Measurements from ENCODE around the gene GLI1. TPM values are rescaled to one million over a fixed set of nuclear protein-coding genes. Genes with fewer than 3 reads are reported as not detected.
A peak's percentile ranks its signal among the peaks of the same experiment; 100 is the strongest.

GLI1 gene
- polyA plus RNA-seq, 2 donors, result 0.16 to 0.28 TPM

- Histone ChIP-seq H3K4me1 (ENCODE audit: control insufficient read depth in 2 of 2, insufficient read depth in 2 of 2, low read length in 1 of 2) (no peaks in the 10 kb centered on the region), H3K27me3 (ENCODE audit: control insufficient read depth in 1 of 2, insufficient read depth in 2 of 2, low read length in 2 of 2) (no peaks in the 10 kb centered on the region), H3K9me3 (ENCODE audit: control insufficient read depth in 2 of 2, insufficient read depth in 1 of 2, low read depth in 1 of 2, low read length in 1 of 2) (no peaks in the 10 kb centered on the region), H3K4me3 (ENCODE audit: low read depth in 1 of 2, low read length in 2 of 2) (no peak overlapping the region), H3K27ac (ENCODE audit: low read depth in 2 of 2, low read length in 1 of 2) (no peak overlapping the region), H3K36me3 (ENCODE audit: control insufficient read depth in 2 of 2, insufficient read depth in 2 of 2, low read length in 1 of 2) (peaks cover 0 to 4% of the 10 kb centered on the region in 2 donors)
- 71 to 73% methylated on average over 6 of the region's 6 CpGs for WGBS, 2 donors
These were observed 30.6 kb upstream of the GLI1 start for GRCh38 chr12:57428965-57429364.

DNA sequence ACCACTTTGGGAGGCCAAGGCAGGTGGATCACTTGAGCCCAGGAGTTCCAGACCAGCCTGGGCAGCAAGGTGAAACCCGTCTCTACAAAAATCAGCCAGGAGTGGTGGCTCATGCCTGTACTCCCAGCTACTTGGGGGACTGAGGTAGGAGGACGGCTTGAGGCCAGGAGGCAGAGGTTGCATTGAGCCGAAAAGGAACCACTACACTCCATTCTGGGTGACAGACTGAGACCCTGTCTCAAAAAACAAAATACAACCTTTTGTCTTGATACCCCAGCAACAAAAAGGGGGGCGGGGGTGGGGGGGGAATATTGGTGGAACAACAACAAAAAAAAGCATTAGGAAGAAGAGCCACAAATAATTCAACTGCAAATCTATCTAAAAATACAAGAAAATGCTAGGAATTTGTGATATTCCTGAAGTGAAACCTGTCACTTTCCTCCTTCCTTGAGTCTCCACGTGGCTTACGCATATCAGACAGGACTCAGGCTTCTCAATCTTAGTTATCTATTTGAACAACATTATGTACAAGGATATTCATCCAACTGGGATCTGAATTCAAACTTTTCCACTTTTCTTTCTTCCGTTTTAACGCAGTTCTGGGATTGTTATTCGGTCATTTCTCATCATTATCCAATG lies 30.0 kb upstream of the GLI1 start:
- peak overlapping the region; percentile 55 to 90 for H3K4me3 ChIP-seq (ENCODE audit: low read depth in 1 of 2, low read length in 2 of 2)
- 29% methylated on average over 9 of the region's 9 CpGs for WGBS, 2 donors

DNA sequence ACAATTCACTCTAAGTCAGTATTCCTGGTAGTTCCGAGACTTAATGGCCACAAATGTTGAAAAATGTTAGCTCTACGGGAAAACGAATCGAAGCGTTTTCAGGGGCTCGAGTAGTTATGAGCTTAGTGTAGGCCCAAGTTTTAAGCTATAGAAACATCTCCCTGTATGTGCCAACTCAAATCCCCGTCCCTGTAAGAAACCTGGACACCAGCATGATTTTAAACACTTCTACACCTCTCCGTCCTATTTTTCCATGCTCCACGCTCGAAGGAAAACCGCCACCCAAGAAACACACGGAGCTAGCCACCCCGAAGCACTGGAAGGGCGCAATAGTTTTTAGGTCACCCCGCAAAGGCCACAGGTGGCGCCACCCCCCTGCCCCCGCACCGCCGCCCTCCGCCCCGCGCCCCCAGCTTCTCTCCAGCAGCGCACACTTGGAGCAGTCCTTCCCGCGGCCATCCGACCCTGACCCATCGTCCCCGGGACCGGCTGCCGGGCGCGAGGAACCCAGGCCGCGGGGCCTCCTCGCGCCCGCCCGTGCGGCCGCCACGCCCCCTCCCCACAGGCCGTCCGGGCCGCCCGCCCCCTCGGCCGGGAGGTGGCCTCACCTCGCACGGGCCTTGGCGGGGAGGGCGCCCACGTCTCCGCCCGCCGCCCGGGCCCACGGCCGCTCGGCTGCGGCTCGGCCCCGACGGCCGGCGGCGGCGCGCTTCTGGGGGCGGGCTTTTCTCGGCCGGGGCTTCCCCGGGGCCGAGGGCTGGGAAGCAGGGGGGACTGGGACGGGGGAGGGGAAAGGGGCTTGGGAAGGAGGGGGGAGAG lies 29.3 kb upstream of the GLI1 start:
- WGBS, 2 donors, result 1% methylated on average over 72 to 74 of the region's 74 CpGs

More for the DNA sequence above, 30.0 kb upstream of the GLI1 start:
- H3K9me3 ChIP-seq (ENCODE audit: control insufficient read depth in 2 of 2, insufficient read depth in 1 of 2, low read depth in 1 of 2, low read length in 1 of 2), result no peaks in the 10 kb centered on the region
- H3K27ac ChIP-seq (ENCODE audit: low read depth in 2 of 2, low read length in 1 of 2), result peak overlapping the region; percentile 17 to 95
- peaks cover 0 to 4% of the 10 kb centered on the region in 2 donors for H3K36me3 ChIP-seq (ENCODE audit: control insufficient read depth in 2 of 2, insufficient read depth in 2 of 2, low read length in 1 of 2)
- no peaks in the 10 kb centered on the region for H3K4me1 ChIP-seq (ENCODE audit: control insufficient read depth in 2 of 2, insufficient read depth in 2 of 2, low read length in 1 of 2)
- no peaks in the 10 kb centered on the region for H3K27me3 ChIP-seq (ENCODE audit: control insufficient read depth in 1 of 2, insufficient read depth in 2 of 2, low read length in 2 of 2)

DNA sequence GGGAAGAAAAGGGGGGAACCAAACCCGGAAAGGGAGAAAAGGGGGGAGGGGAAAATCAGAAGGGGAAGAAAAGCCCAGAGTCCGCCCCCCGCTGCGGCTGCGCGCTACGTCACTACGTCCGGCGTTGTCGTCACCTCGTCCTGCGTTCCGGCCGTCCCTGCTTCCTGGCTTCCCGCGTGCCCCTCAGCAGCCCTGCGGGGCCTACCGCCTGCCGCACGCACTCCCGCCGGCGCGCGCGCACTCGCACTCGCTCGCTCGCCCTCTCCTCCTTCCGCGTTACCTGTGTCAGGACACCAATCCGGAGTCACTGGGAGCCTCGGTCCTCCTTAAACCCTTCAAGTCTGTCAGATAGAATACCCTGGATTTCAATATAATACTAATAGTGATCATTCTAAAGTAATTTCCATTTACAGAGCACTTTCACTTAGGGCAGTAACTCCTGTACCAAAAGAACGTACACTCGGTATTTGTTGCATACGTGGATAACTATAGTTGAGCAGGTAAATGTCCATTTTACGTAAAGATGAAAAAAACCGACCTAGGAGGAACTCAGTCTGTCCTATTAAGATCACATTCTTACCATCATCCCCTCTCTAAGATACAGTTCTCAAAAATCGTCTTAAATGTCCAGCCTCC lies 28.5 kb upstream of the GLI1 start, which contains the start of gene R3HDM2:
TSS of gene R3HDM2 (minus strand) at position 113 of the 636 bp plus-strand sequence. CDS start 120,615 bp downstream, outside the sequence.
- peak within 1 kb of the TSS; percentile 94 to 95 for H3K27ac ChIP-seq (ENCODE audit: low read depth in 2 of 2, low read length in 1 of 2)
- peak within 1 kb of the TSS; percentile 55 to 90 for H3K4me3 ChIP-seq (ENCODE audit: low read depth in 1 of 2, low read length in 2 of 2)
- no peaks in the 10 kb centered on the region for H3K36me3 ChIP-seq (ENCODE audit: control insufficient read depth in 2 of 2, insufficient read depth in 2 of 2, low read length in 1 of 2)
- no peaks in the 10 kb centered on the region for H3K4me1 ChIP-seq (ENCODE audit: control insufficient read depth in 2 of 2, insufficient read depth in 2 of 2, low read length in 1 of 2)
- H3K27me3 ChIP-seq (ENCODE audit: control insufficient read depth in 1 of 2, insufficient read depth in 2 of 2, low read length in 2 of 2), result no peaks in the 10 kb centered on the region
- H3K9me3 ChIP-seq (ENCODE audit: control insufficient read depth in 2 of 2, insufficient read depth in 1 of 2, low read depth in 1 of 2, low read length in 1 of 2), result no peaks in the 10 kb centered on the region
- 1 to 2% methylated on average over 40 to 41 of the region's 41 CpGs for WGBS, 2 donors

More for the DNA sequence above, 29.3 kb upstream of the GLI1 start:
- Histone ChIP-seq H3K4me1 (ENCODE audit: control insufficient read depth in 2 of 2, insufficient read depth in 2 of 2, low read length in 1 of 2) (no peaks in the 10 kb centered on the region), H3K9me3 (ENCODE audit: control insufficient read depth in 2 of 2, insufficient read depth in 1 of 2, low read depth in 1 of 2, low read length in 1 of 2) (no peaks in the 10 kb centered on the region), H3K27me3 (ENCODE audit: control insufficient read depth in 1 of 2, insufficient read depth in 2 of 2, low read length in 2 of 2) (no peaks in the 10 kb centered on the region), H3K4me3 (ENCODE audit: low read depth in 1 of 2, low read length in 2 of 2) (peak overlapping the region; percentile 55 to 90), H3K36me3 (ENCODE audit: control insufficient read depth in 2 of 2, insufficient read depth in 2 of 2, low read length in 1 of 2) (peaks cover 0 to 3% of the 10 kb centered on the region in 2 donors), H3K27ac (ENCODE audit: low read depth in 2 of 2, low read length in 1 of 2) (peak overlapping the region; percentile 94 to 95)

DNA sequence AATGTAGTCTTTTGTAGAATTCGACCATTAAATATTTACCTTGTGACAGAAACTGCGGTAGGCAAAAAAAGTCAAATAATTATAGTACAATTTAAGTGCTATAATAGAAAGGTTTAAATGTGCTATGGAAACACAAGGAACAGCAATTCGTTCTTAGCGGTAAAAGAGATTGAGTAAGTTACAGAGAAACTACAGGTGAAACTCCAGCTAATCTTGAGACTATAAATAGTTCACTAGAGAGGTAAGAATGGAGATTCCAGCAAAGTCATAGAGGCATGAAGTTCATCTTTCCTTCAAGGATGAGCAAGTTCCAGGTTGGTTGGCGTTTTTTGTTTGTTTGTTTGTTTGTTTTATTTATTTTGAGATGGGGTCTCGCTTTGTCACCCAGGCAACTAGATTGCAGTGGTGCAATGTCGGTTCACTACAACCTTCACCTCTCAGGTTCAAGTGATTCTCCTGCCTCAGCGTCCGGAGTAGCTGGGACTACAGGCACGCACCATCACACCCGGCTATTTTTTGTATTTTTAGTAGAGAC lies 27.9 kb upstream of the GLI1 start:
- Histone ChIP-seq H3K4me3 (ENCODE audit: low read depth in 1 of 2, low read length in 2 of 2) (peak overlapping the region in 1 of 2 donors; percentile 90), H3K4me1 (ENCODE audit: control insufficient read depth in 2 of 2, insufficient read depth in 2 of 2, low read length in 1 of 2) (no peaks in the 10 kb centered on the region), H3K9me3 (ENCODE audit: control insufficient read depth in 2 of 2, insufficient read depth in 1 of 2, low read depth in 1 of 2, low read length in 1 of 2) (no peaks in the 10 kb centered on the region), H3K27me3 (ENCODE audit: control insufficient read depth in 1 of 2, insufficient read depth in 2 of 2, low read length in 2 of 2) (no peaks in the 10 kb centered on the region), H3K27ac (ENCODE audit: low read depth in 2 of 2, low read length in 1 of 2) (no peak overlapping the region), H3K36me3 (ENCODE audit: control insufficient read depth in 2 of 2, insufficient read depth in 2 of 2, low read length in 1 of 2) (no peaks in the 10 kb centered on the region)
- WGBS, 2 donors, result 77 to 80% methylated on average over 11 of the region's 11 CpGs

GRCh38 chr12:57433370-57433769 lies 26.2 kb upstream of the GLI1 start:
- Histone ChIP-seq H3K27ac (ENCODE audit: low read depth in 2 of 2, low read length in 1 of 2) (no peak overlapping the region), H3K9me3 (ENCODE audit: control insufficient read depth in 2 of 2, insufficient read depth in 1 of 2, low read depth in 1 of 2, low read length in 1 of 2) (no peaks in the 10 kb centered on the region), H3K36me3 (ENCODE audit: control insufficient read depth in 2 of 2, insufficient read depth in 2 of 2, low read length in 1 of 2) (no peaks in the 10 kb centered on the region), H3K4me1 (ENCODE audit: control insufficient read depth in 2 of 2, insufficient read depth in 2 of 2, low read length in 1 of 2) (no peaks in the 10 kb centered on the region), H3K27me3 (ENCODE audit: control insufficient read depth in 1 of 2, insufficient read depth in 2 of 2, low read length in 2 of 2) (no peaks in the 10 kb centered on the region), H3K4me3 (ENCODE audit: low read depth in 1 of 2, low read length in 2 of 2) (no peak overlapping the region)
- 81 to 92% methylated on average over 3 of the region's 3 CpGs for WGBS, 2 donors

GRCh38 chr12:57434517-57435223 lies 24.9 kb upstream of the GLI1 start, which contains the start of gene INHBC:
Gene INHBC (plus strand): TSS chr12:57434784. CDS start chr12:57434887, 103 bp downstream.
- 70 to 73% methylated on average over 8 of the region's 8 CpGs for WGBS, 2 donors
- Histone ChIP-seq H3K9me3 (ENCODE audit: control insufficient read depth in 2 of 2, insufficient read depth in 1 of 2, low read depth in 1 of 2, low read length in 1 of 2) (no peaks in the 10 kb centered on the region), H3K27me3 (ENCODE audit: control insufficient read depth in 1 of 2, insufficient read depth in 2 of 2, low read length in 2 of 2) (no peaks in the 10 kb centered on the region), H3K36me3 (ENCODE audit: control insufficient read depth in 2 of 2, insufficient read depth in 2 of 2, low read length in 1 of 2) (no peaks in the 10 kb centered on the region), H3K4me1 (ENCODE audit: control insufficient read depth in 2 of 2, insufficient read depth in 2 of 2, low read length in 1 of 2) (no peaks in the 10 kb centered on the region), H3K4me3 (ENCODE audit: low read depth in 1 of 2, low read length in 2 of 2) (no peak within 1 kb of the TSS), H3K27ac (ENCODE audit: low read depth in 2 of 2, low read length in 1 of 2) (no peak within 1 kb of the TSS)

DNA sequence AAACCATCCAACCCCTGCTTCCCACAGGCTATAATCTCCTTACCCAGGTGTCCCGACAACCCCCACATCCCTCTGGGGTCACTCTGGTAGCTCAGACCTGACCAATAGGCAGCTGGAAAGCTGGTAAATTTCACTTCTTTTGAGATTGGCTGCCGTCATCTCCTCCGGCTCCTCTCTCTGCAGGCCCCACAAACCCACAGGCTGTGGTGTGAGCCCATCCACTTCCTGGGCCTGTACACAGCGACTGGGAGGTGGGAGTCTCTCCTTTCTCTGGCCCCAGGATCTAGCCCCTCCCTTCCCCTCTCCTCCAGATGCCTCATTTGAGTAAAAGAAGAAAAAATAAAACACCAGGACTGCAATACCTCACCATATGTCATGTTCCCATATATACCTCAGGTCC lies 24.3 kb upstream of the GLI1 start:
- Histone ChIP-seq H3K9me3 (ENCODE audit: control insufficient read depth in 2 of 2, insufficient read depth in 1 of 2, low read depth in 1 of 2, low read length in 1 of 2) (no peaks in the 10 kb centered on the region), H3K27ac (ENCODE audit: low read depth in 2 of 2, low read length in 1 of 2) (no peak overlapping the region), H3K4me3 (ENCODE audit: low read depth in 1 of 2, low read length in 2 of 2) (no peak overlapping the region), H3K27me3 (ENCODE audit: control insufficient read depth in 1 of 2, insufficient read depth in 2 of 2, low read length in 2 of 2) (no peaks in the 10 kb centered on the region), H3K36me3 (ENCODE audit: control insufficient read depth in 2 of 2, insufficient read depth in 2 of 2, low read length in 1 of 2) (no peaks in the 10 kb centered on the region), H3K4me1 (ENCODE audit: control insufficient read depth in 2 of 2, insufficient read depth in 2 of 2, low read length in 1 of 2) (no peaks in the 10 kb centered on the region)
- 51 to 70% methylated on average over 4 of the region's 4 CpGs for WGBS, 2 donors

GRCh38 chr12:57438400-57438799 lies 21.2 kb upstream of the GLI1 start:
- Histone ChIP-seq H3K9me3 (ENCODE audit: control insufficient read depth in 2 of 2, insufficient read depth in 1 of 2, low read depth in 1 of 2, low read length in 1 of 2) (no peaks in the 10 kb centered on the region), H3K4me3 (ENCODE audit: low read depth in 1 of 2, low read length in 2 of 2) (no peak overlapping the region), H3K27me3 (ENCODE audit: control insufficient read depth in 1 of 2, insufficient read depth in 2 of 2, low read length in 2 of 2) (no peaks in the 10 kb centered on the region), H3K36me3 (ENCODE audit: control insufficient read depth in 2 of 2, insufficient read depth in 2 of 2, low read length in 1 of 2) (no peaks in the 10 kb centered on the region), H3K4me1 (ENCODE audit: control insufficient read depth in 2 of 2, insufficient read depth in 2 of 2, low read length in 1 of 2) (no peaks in the 10 kb centered on the region), H3K27ac (ENCODE audit: low read depth in 2 of 2, low read length in 1 of 2) (no peak overlapping the region)
- 89 to 93% methylated on average over 1 of the region's 1 CpG for WGBS, 2 donors
